HG03097 (cell line): ENCODE measurements around the gene ACTL8.

Experiments
- ATAC-seq: cut with Tn5 transposase; IDR thresholded peaks from one replicate; pipeline ENCODE4 v1.9.1; 2021; ENCODE audit not compliant: unreplicated experiment, low FRiP score

The ACTL8 gene

DNA sequence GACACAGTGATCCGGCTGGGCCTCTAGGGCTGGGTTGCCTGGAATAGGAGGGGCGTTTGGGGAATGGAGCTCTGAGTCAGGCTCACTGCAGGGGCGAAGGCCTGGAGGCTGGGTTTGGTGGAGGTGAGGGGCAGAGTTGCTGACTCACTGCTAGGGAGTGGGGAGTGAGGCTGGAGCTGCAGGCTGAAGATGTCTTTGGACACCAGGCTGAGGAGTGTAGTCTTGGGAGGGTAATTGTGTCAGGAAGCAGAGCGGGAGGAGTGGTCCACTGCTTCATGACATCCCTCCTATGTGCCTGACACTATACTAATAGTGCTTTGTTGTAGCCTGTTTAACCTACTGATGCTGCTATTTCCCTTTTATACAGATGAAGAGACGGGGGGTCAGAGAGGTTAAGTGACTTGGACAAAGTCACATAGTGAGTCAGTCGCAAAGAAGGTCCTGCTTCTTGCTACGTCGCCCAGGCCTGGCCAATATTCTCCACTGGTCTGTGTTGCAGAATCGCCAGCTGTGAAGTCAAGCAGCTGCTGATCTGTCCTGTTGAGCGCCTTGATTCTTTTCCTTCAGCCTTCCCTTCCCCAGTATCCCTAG is 13.6 kb downstream of the ACTL8 start:
- no peak for ATAC-seq

DNA sequence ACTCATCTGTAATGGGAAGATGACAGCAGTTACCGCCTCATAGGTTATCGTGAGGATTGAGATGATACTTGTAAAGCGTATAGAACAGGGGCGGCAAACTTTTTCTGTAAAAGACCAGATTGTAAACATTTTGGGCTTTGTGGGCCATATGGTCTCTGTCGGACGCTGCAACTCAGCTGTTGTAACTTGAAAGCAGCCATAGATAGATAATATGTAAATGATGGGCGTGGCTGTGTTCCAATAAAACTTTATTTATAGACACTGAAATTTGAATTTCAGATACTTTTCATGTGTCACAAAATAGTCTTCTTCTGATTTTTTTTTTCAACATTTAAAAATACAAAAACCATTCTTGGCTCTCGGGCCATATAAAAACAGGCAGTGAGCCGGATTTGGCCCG is 15.8 kb downstream of the ACTL8 start:
- no peak for ATAC-seq

DNA sequence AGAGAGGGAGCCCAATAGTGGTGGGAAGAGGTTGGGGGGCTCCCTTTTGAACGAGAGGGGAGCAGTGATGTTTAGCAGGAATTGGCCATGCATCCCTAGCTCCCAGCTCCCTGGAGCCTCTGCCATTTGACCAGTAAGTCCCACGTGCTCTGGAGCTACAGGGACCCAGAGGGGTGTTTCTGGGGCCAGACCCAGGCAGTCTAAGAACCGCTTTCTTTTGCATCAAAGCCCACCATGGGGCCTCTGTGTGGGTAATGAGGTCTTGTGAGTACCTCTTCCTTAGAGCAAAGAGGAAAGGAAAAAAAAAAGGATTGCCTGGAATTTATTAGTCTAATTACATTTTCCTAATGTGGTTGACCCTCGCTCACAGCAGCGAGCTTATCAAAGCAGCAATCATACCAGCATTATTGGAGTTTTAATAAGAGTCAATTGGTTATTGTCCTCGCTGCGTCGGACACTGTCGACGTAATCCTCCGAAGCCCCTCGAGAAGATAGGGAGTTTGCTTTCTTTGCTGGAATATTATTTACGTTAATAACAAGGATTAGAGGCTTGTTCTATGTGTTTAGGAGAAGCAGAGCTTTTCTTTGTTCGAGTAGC is 17.6 kb downstream of the ACTL8 start:
- no peak for ATAC-seq

DNA sequence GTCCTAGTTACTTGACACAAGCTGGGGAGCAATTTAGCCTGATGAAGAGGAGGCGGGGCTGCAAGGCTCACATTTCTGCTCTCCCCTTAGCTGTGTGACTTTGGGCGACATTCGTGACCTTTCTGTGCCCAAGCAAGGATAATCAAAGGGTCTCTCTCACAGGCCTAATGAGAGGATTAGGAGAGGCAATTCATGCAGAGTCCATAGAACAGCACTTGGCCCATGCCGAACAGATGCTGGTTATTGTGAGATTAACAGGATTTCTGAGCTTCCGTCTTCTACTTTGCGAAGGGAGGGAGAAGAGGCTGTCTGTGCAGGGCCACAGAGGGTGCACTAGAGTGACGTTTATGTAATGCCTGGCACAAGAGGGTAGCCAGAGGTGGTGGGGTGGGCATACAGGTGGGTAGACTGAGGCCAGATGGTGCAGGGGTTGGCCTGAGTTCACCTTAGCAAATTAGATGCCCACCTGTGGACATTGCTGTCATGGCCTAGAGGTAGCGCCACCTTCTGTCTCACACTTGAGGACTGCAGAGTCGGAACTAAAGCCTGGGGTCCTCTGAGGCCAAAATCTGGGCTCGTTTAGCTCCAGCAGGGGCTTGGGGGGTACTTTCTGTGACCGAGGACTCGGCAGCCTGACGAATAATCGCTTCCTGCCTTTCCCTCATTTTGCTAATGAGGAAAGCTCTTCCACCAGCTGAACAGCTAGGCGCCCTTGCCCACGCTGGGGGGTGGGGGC is 18.6 kb downstream of the ACTL8 start:
- no peak for ATAC-seq

DNA sequence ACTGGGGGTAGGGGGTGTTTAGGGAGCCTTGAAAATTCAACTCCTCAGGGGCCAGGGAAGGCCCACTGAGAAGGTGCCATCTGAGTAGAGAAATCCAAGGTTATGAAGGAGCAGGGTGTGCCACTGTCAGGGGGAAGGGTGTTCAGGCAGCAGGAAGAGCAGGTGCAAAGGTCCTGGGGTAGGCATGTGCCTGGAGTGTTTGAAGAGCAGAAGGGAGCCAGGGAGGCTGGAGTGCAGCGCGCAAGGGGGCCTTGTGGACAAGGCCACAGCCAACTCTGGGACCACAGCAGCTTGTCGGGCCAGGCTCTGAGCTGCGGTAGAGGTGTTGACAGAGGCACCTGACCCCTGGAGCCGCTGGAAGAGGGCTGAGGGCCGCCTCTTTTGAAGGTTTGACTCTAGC is 19.3 kb downstream of the ACTL8 start:
- no peak for ATAC-seq

DNA sequence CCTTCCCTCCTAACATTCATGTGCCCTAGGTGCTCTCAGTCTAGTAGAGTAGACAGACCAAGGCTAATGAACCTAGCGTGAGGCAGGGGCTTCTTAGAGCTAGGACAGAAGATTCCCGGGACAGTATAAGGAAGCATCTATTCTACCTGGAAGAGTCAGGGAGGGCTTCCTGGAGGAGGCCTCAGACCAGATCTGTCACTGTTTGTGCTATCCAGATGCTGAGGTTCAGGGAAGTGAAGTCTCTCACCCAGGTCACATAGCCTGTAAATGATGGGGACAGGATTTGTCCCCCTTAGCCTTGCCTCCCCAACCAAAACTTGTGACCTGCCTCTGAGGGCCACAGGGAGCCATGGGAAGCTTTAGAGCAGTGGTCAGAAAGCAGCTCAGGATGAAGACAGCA is 20.7 kb downstream of the ACTL8 start:
- ATAC-seq = no peak

DNA sequence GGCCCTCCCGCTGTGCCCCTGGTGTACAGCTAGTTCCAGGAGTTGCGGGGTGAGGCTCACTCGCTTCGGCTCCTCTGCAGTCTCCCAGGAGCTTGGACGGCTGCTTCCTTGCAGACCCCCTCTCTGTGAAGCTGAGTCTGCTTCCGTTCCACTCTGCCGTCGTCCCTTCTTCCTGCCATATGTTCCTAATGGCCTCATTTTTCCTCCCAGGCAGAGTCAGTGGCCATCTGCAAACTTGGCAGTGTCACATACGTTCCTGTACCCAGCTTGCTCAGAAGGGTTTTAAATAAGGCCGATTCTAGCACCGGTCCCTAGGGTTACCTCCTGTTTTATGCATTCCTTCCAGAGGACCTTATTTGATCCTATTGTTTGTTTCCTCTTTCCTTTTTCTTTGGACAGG is 21.3 kb downstream of the ACTL8 start:
- no peak for ATAC-seq

DNA sequence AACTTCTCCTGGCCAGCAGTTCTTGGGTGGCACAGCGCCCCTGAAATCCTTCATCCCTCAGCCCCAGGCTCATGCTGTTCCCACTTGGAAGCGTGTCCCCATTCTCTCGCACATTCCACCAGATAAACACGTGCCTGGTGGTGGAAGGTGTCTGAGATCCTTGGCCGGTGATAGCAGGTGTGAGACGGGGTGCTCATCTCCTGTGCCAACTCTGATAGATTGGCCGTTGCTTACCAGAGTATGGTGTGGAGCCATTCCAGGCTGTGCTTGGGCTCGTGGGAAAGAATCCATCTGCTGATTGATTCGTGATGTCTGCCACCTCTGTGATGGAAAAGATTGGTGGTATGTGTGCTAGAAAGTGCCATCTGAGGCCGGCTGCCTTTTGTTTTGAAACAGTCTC is 22.2 kb downstream of the ACTL8 start:
- ATAC-seq = no peak

DNA sequence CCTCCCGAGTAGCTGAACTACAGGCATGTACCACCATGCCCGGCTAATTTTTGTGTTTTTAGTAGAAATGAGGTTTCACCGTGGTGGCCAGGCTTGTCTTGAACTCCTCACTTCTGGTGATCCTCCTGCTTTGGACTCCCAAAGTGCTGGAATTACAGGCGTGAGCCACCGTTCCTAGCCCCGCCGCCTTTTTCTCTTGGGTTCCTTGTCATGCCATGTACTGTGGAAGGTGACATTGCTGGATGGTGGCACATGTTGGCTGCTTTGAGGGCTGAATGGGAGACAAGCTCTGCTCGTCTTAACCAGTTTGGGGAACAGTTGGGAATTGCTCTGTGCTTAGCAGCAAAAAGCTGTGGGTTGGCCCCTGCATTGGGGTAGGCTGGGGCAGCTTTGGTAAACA is 22.7 kb downstream of the ACTL8 start:
- no peak for ATAC-seq

DNA sequence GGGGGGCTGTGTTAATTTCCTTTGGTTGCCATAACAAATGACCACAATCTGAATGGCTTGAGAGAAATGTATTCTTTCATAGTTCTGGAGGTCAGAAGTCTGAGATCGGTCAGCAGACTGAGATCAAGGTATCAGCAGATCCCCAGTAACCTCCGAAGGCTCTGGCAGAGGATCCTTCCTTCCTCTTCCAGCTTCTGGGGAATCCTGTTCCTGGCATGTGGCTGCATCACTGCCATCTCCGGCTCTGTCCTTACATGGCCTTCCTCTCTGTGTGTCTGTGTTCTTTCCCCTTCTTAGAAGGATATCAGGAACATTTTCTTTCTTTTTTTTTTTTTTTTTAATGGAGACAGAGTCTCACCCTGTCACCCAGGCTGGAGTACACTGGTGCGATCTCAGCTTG is 25.8 kb downstream of the ACTL8 start:
- ATAC-seq = no peak

DNA sequence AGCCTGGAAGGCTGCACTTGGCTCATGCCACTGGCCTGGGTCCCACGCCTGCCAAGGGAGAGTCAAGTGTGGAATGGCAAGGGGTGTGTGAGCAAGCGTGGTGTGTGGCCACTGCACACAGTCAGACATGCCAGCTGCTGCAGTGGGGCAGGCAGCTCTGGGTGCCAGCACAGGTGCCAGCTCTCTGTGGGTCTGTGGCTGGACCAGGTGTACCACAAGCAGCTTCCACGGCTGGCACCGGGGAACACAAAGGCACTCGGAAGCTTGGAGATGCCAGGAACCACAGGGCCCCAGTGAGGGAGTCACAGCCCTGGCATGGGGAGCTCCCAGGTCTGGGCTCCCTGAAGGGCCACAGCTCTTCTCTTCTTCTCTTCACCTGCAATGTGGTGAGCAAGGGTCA is 34.8 kb downstream of the ACTL8 start:
- no peak for ATAC-seq

DNA sequence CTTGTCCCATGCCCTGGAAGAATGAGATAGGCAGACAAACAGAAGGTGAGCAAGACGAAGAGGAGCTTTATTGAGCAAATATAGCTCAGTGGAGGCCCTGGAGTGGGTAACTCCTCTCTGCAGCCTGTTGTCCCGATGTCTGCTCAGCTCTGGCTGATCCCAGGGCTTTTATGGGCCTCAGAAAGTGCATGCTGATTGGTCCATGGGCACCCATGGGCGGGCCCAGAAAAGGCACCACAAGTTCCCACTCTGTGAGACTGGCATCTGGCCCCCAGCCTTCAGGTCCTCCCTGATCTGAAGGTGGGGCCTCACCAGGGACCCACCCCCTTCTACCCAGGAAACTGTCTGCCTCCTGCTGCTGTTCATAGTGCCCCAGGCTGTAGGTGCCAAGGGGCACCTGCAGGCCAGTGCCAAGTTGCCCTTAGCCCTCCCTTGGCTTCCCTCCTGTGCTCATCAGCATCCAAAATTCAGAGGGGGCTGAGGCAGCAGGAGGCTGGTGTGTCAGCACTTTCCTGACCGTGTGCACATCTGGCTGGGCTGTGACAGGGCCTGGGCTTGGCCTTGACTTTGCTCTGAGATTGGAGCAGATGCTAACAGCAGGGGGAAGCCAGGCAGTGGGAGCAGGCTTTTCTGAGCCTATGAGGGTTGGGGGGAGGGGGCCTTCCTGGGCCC is 35.4 kb downstream of the ACTL8 start:
- no peak for ATAC-seq

DNA sequence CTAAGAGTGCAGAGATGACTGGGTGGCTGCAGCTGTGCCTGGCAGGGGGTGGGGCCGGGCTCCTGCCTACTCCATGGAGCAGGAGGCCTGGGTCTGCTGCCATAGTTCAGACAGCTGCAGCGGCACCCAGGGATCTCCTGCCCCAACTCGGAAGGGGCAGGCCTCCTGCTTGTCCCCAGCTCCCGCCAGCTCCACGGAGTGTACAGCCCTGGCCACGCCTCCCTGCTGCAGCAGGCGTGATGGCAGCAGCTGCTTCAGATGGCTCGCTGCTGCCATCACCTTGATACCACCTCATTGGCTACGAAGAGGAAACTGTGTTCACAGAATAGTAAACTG is 35.9 kb downstream of the ACTL8 start:
- no peak for ATAC-seq

DNA sequence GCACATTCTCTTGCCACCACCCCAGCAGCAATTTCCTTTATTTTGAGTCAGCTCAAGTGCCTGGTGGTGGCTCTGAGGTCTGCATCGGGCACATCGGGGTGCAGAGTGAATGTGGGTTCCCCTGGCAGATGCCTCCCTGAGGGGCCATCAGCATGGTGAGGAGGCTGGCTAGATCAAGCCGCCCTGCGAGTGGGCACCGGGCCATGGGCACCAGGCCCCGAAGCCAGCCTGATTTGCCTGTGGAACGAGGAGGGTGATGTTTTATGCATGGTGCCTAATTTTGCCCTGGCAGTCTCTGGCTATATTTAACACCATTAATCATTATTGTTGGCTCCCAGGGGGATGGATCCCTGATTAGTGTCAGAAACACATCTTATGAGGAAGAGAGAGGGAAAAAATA is 36.3 kb downstream of the ACTL8 start:
- no peak for ATAC-seq

DNA sequence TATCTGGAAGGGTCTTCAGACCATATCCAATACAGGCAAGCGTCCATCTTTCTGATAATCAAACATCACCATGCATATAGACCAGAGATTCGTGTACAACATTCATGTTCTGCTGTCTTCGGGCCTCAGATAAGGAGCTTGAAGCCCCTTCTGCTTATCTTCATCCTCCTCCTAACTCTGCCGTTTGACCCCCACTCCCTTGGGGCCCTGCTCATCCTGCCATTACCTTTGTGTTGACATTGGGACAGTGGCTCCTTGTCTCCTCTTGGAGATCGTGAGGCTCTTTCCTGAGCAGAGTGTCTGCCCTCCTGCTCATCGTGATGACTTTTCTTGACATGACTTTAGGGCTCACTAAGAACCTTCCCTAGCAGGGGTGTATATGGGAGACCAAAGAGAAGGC is 37.3 kb downstream of the ACTL8 start:
- no peak for ATAC-seq

DNA sequence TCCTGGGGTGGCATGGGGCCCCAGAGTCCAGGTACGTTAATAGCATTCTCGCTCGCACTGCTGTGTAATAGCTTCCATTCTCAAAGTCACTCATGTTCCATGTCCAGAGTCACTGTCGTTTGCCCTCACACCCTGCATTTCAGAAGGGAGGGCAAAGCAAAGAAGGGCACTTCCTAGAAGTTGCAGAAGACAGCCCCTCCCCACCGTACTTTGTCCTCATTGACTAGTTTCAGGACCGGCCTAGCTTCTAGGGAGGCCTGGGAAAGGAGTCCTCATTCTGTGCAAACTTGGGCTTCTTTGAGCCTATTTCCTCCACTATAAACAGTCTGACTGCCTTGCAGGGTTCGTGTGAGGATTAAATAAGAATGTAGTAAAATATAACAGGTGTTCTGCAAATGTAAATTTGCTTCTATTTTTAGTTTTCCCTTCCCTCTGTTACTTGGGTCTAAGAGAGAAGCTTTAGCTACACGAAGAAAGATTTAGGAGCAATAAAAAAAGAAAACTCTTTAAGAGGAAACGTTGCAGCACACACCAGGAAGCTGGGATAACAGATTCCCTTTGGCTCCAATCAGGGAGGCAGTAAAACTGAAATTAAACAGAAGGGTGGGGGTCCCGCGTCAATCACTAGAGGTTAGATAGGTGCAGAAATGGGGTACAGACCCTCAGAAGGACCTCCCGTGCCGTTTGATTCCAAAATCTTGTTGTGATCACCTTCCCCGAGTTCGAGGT is 40.1 kb downstream of the ACTL8 start:
- ATAC-seq = no peak

DNA sequence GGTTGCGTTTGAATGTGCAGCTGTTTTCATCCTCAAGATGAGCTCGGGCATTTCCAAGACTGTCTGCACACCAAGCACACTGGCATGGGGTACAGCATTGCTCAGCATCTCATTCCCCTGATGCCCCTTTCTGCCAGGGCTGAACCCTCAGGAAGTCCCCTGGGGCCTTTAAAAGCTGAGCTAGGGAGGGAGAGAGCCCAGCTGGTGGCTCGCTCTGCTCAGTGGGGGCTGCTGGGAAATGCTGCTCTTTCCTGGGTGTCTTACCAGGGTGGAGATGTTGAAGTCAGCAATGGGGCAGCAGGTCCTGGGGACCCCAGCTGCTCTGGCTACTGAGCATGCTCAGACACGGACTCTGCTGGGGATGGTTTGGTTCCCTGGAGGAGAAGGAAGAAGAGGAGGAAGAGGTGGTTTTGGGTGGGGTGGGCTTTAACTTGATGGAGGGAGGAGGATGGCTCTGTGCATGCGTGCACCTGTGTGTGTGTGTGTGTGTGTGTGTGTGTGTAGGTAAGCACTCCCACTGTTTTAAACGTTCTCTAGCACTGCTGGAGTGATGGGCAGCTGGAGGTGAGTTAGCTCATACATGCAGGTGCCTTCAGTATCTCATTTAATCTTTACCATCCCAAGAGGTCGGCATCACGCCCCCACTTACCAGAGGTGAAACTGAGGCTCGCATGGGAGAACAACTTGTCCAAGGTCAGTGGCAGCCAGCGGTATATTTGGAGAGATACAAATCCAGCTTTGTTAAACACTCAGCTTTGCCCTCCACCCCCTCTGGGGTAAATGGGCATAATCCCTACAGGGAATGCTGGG is 40.9 kb downstream of the ACTL8 start:
- ATAC-seq = no peak

DNA sequence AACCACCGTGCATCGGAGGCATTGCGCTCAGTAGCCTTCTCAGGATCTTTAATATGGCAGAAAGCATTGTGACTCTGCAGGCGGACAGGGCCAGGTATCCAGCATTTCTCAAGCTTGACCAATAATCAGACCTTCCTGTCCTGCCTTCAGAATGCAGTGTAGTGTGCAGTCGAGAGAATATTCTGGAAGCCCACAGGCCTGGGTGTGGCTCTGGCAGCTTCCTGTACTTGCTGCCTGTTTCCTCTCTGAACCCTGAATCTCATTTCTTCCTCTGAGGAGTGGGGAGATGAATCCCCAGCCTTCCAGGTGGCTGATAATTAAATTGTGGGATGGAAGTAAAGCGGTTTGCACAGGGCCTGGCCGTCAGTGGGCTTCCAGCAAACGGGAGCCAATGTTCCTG is 42.3 kb downstream of the ACTL8 start:
- ATAC-seq = no peak

DNA sequence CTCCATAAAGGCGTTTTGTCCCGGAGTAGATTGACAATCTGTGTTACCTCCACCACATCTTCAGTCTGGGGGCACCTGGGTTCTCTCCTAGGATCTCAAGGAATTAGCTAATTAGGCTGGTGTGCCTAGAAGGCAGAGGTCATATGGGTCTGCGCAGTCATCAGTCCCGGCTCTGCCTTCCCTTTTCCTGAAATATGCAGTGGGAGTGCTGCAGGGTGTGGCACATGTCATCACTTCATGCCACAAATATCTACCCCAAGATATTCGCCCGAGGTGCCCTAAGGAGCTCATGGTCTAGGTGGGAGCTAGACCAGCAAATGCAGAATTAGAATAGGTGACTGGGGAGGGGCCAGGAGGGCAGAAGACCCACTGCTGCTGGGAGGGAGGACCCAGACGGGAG is 42.9 kb downstream of the ACTL8 start:
- ATAC-seq = no peak

DNA sequence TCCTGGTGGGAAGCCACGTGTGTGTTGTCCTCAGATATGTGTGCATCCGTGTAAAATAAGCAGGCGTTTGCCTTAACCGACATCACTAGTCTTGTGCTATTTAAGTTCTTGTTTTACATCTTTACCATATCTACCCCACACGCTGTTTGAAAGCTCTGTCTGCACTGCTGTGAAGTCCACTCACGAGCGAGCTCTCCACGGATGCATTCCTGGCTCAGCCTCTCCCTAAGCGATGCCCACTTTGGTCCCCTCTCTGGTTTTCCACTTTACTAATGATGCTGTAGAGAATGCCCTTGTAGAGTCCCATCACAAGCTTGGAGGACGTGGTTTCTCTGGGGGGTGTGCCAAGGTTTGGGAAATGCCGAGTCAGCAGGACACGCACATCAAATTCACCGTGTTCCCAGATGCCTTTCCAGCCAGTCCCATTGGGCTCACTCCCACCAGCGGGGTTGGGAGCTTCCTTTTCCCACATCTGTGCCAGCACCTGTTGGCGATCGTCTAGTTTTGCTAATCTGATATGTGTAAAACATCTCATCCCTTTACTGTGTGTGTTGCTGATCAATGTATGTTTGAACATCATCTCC is 43.8 kb downstream of the ACTL8 start:
- no peak for ATAC-seq
